CD8-positive, alpha-beta memory T cell (primary cell): Measurements from ENCODE around the gene CPSF3. TPM values are rescaled to one million over a fixed set of nuclear protein-coding genes. Genes with fewer than 3 reads are reported as not detected.

ENCODE experiments used
- CTCF ChIA-PET: fragments of 350-600 bp; sonication (Branson Sonifier 250); formaldehyde crosslinking; loops from one replicate; lab custom pipeline; 2021; ENCODE audit warnings: antibody characterized with exemption; lab: Charles Lee
- POLR2A ChIA-PET: fragments of 350-600 bp; sonication (Branson Sonifier 250); formaldehyde crosslinking; loops from one replicate; lab custom pipeline; 2021; ENCODE audit warnings: antibody characterized with exemption; lab: Charles Lee
- DNase-seq, 5 donors: peaks; one replicate each; pipeline versions ENCODE4 v3.0.0 to v3.0.0-alpha.2; 2020 to 2022; ENCODE audit warnings: mixed read lengths in 1 of 5
- H3K27ac ChIP-seq: one replicate; pipeline ENCODE4 v1.7.0; 2013; ENCODE audit warnings: low read depth, mild to moderate bottlenecking, low read length, moderate library complexity
- H3K27me3 ChIP-seq: 2 replicates; pipeline ENCODE4 v1.7.0; 2013; ENCODE audit warnings: low read length, mild to moderate bottlenecking; ENCODE audit not compliant: insufficient read depth, poor library complexity, severe bottlenecking
- H3K36me3 ChIP-seq: 2 replicates; pipeline ENCODE4 v1.7.0; 2013; ENCODE audit warnings: mild to moderate bottlenecking, low read length, moderate library complexity; ENCODE audit not compliant: insufficient read depth
- H3K4me1 ChIP-seq: 2 replicates; pipeline ENCODE4 v1.7.0; 2013; ENCODE audit warnings: mild to moderate bottlenecking, low read length, moderate library complexity; ENCODE audit not compliant: insufficient read depth
- H3K4me3 ChIP-seq: 2 replicates; pipeline ENCODE4 v1.7.0; 2013; ENCODE audit warnings: mild to moderate bottlenecking, low read length
- H3K9me3 ChIP-seq: 2 replicates; pipeline ENCODE4 v1.7.0; 2013; ENCODE audit warnings: mild to moderate bottlenecking, low read length
- H3K27ac Mint-ChIP-seq, 8 donors: one replicate each; pipeline ENCODE4 v1.8.0; 2020 to 2021; ENCODE audit warnings: mixed read lengths in 8 of 8, mild to moderate bottlenecking in 6 of 8, inconsistent platforms in 3 of 8, moderate library complexity in 3 of 8
- H3K27me3 Mint-ChIP-seq, 2 donors: one replicate each; pipeline ENCODE4 v1.8.0; 2020 to 2021; ENCODE audit warnings: mixed read lengths in 2 of 2, mild to moderate bottlenecking in 1 of 2, moderate library complexity in 1 of 2
- H3K36me3 Mint-ChIP-seq, 3 donors: one replicate each; pipeline ENCODE4 v1.8.0; 2020 to 2021; ENCODE audit warnings: mixed read lengths in 3 of 3, inconsistent platforms in 1 of 3, mild to moderate bottlenecking in 1 of 3
- H3K4me1 Mint-ChIP-seq, 3 donors: one replicate each; pipeline ENCODE4 v1.8.0; 2020 to 2021; ENCODE audit warnings: mixed read lengths in 3 of 3, inconsistent platforms in 1 of 3, mild to moderate bottlenecking in 1 of 3
- H3K4me3 Mint-ChIP-seq, 7 donors: one replicate each; pipeline ENCODE4 v1.8.0; 2020 to 2021; ENCODE audit warnings: mixed read lengths in 7 of 7, mild to moderate bottlenecking in 6 of 7, moderate library complexity in 4 of 7, inconsistent platforms in 2 of 7
- H3K9me3 Mint-ChIP-seq, 5 donors: one replicate each; pipeline ENCODE4 v1.8.0; 2020 to 2022; ENCODE audit warnings: mixed read lengths in 5 of 5, mild to moderate bottlenecking in 3 of 5, moderate library complexity in 2 of 5, inconsistent platforms in 1 of 5
- polyA plus RNA-seq: library from polyadenylated mRNA; unstranded; fragments of 300-500 nt; fragmentation: Illumina TruSeq; gene quantifications from one replicate; pipeline ENCODE4 v1.2.3, GENCODE V29; 2021
- total RNA-seq, 2 experiments: library from RNA; stranded (reverse); gene quantifications; one replicate each; pipeline ENCODE4 v1.2.3, GENCODE V29; 2021

Gene CPSF3
- total and polyA plus RNA-seq, 3 experiments from 2014 or later, result 28.6 to 83.9 (median 79.0) TPM

- no peaks in the 10 kb centered on the region for H3K9me3 ChIP-seq
- ChIA-PET POLR2A (interaction anchor here (0.6 to 0.7 kb wide), 2 partner anchors 47 to 132 kb away, joined by 3 to 4 read pairs; partner anchors contain the start of genes CPSF3 and ITGB1BP1), CTCF (no interaction called here)
- Mint-ChIP-seq H3K4me3 (peak overlapping the region in 1 of 7 donors; percentile 12), H3K36me3 (peaks cover under 1 to 31% (median 8%) of the 10 kb centered on the region in 3 donors), H3K9me3 (no peaks in the 10 kb centered on the region), H3K4me1 (peaks cover 14 to 28% (median 21%) of the 10 kb centered on the region in 3 donors), H3K27me3 (no peaks in the 10 kb centered on the region), H3K27ac (no peak overlapping the region)
- H3K27me3 ChIP-seq, result no peaks in the 10 kb centered on the region
- no peaks in the 10 kb centered on the region for H3K36me3 ChIP-seq
- no peak overlapping the region for H3K4me3 ChIP-seq
- DNase-seq, result no peak
- no peak overlapping the region for H3K27ac ChIP-seq
- H3K4me1 ChIP-seq, result peaks cover 22% of the 10 kb centered on the region
Measured at GRCh38 chr2:9471206-9471605, 47.8 kb downstream of the CPSF3 start.

DNA sequence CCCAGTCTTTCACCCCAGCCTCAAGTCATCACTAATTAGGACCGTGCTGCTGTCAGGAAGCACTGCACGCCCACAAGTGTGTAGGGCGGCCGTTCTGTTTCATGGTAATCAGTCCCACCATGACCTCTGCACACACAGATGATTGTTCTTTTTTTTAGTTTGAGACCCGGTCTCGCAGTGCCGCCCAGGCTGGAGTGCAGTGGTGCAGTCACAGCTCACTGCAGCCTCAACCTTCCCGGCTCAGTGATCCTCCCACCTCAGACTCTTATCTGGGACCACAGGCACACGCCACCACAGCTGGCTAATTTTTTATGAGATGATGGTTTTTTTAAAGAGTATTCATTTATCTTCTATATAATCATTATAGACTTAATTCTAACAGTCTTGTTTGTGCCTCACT lies 49.1 kb downstream of the CPSF3 start:
- Mint-ChIP-seq H3K9me3 (no peaks in the 10 kb centered on the region), H3K27ac (peak overlapping the region in 7 of 8 donors; percentile 6 to 93 (median 91)), H3K36me3 (peaks cover 3 to 35% (median 6%) of the 10 kb centered on the region in 3 donors), H3K4me1 (peaks cover 25 to 41% (median 34%) of the 10 kb centered on the region in 3 donors), H3K4me3 (peak overlapping the region in 6 of 7 donors; percentile 82 to 86 (median 84)), H3K27me3 (no peaks in the 10 kb centered on the region)
- ChIA-PET POLR2A (interaction anchor here (3.8 kb wide), 1 partner anchor 49 kb away, joined by 28 read pairs; the partner anchor contains the start of genes CPSF3 and ITGB1BP1), CTCF (interaction anchor here (1.5 to 1.7 kb wide), 3 partner anchors 50 to 326 kb away, joined by 5 to 7 read pairs (median 5); no protein-coding TSS in a partner anchor)
- H3K4me3 ChIP-seq, result no peak overlapping the region
- no peaks in the 10 kb centered on the region for H3K36me3 ChIP-seq
- no peak overlapping the region for H3K27ac ChIP-seq
- no peak for DNase-seq
- peaks cover 34% of the 10 kb centered on the region for H3K4me1 ChIP-seq
- no peaks in the 10 kb centered on the region for H3K9me3 ChIP-seq
- no peaks in the 10 kb centered on the region for H3K27me3 ChIP-seq

- Mint-ChIP-seq H3K27ac (peak overlapping the region; percentile 84 to 98 (median 92)), H3K4me3 (peak overlapping the region; percentile 83 to 93 (median 84)), H3K27me3 (no peaks in the 10 kb centered on the region), H3K4me1 (peaks cover 34 to 51% (median 43%) of the 10 kb centered on the region in 3 donors), H3K36me3 (peaks cover 3 to 33% (median 6%) of the 10 kb centered on the region in 3 donors), H3K9me3 (no peaks in the 10 kb centered on the region)
- peak in 2 of 5 donors; percentile 11 to 53 for DNase-seq
- Histone ChIP-seq H3K4me3 (peak overlapping the region; percentile 42), H3K4me1 (peaks cover 39% of the 10 kb centered on the region), H3K27ac (peak overlapping the region; percentile 90), H3K36me3 (peaks cover 5% of the 10 kb centered on the region), H3K9me3 (no peaks in the 10 kb centered on the region), H3K27me3 (no peaks in the 10 kb centered on the region)
- POLR2A ChIA-PET, result interaction anchor here (0.6 to 3.8 kb wide), 8 partner anchors 9 to 369 kb away, joined by 3 to 28 read pairs (median 6); partner anchors contain the start of genes ADAM17, CPSF3, ITGB1BP1 and TAF1B
- CTCF ChIA-PET, result interaction anchor here (0.7 to 1.7 kb wide), 8 partner anchors 9 to 329 kb away, joined by 3 to 7 read pairs (median 4); partner anchors contain the start of genes ADAM17 and YWHAQ
Measured at GRCh38 chr2:9473308-9473984, 50.0 kb downstream of the CPSF3 start.

GRCh38 chr2:9473985-9474360 lies 50.5 kb downstream of the CPSF3 start:
- peak overlapping the region; percentile 84 to 98 (median 92) for H3K27ac Mint-ChIP-seq
- H3K4me3 Mint-ChIP-seq, result peak overlapping the region; percentile 83 to 93 (median 84)
- POLR2A ChIA-PET, result interaction anchor here (0.6 to 3.8 kb wide), 8 partner anchors 8 to 369 kb away, joined by 3 to 28 read pairs (median 6); partner anchors contain the start of genes ADAM17, CPSF3, ITGB1BP1 and TAF1B
- Histone ChIP-seq H3K4me1 (peaks cover 39% of the 10 kb centered on the region), H3K9me3 (no peaks in the 10 kb centered on the region), H3K4me3 (peak overlapping the region; percentile 42), H3K27ac (peak overlapping the region; percentile 90), H3K36me3 (peaks cover 10% of the 10 kb centered on the region), H3K27me3 (no peaks in the 10 kb centered on the region)
- H3K36me3 Mint-ChIP-seq, result peaks cover 3 to 35% (median 6%) of the 10 kb centered on the region in 3 donors
- no peaks in the 10 kb centered on the region for H3K9me3 Mint-ChIP-seq
- peak; percentile 58 to 87 (median 67) for DNase-seq
- H3K27me3 Mint-ChIP-seq, result no peaks in the 10 kb centered on the region
- CTCF ChIA-PET, result interaction anchor here (0.7 to 1.7 kb wide), 8 partner anchors 8 to 328 kb away, joined by 3 to 7 read pairs (median 4); partner anchors contain the start of genes ADAM17 and YWHAQ
- H3K4me1 Mint-ChIP-seq, result peaks cover 39 to 56% (median 48%) of the 10 kb centered on the region in 3 donors

DNA sequence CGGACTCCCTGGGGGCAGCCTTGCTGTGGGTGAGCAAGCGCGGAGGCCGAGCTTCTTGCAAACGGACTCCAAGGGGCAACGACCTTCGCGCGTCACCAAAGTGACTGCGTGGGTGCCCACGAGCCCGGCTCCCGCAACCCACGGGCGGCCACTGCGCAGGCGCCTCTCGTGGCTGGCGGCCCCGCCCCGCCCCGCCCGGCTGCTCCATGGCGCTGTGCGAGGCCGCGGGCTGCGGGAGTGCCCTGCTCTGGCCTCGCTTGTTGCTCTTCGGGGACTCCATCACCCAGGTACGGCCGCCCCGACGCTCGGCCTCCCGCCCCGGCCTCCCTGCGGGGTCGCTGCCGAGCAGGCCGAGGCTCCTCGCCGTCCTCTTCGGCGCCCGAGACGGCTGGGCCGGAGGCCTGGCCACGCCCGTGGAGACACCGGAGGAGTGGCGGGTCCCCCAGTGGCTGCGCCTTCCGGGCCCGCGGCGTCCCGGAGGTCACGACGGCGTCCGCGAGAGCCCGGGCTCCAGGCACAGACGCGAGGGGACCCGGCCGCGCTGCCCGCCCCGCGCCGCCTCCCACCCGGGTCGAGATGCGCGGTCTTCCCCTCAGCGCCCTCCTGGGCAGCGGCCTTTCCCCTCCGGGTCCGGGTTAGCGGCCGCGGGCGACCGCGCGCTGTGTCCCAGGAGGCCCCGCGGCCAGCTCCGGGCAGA lies 51.1 kb downstream of the CPSF3 start, which contains the start of gene IAH1:
Gene IAH1 (plus strand): TSS at position 191 of the 697 bp plus-strand sequence. CDS start 16 bp downstream, at position 207.
- CTCF ChIA-PET, result interaction anchor here (1.0 to 2.3 kb wide), 6 partner anchors 8 to 324 kb away, joined by 3 to 7 read pairs (median 4); partner anchors contain the start of genes ADAM17 and YWHAQ
- POLR2A ChIA-PET, result interaction anchor here (0.9 to 3.8 kb wide), 6 partner anchors 8 to 368 kb away, joined by 3 to 28 read pairs (median 6); partner anchors contain the start of genes ADAM17, CPSF3, ITGB1BP1 and TAF1B
- Mint-ChIP-seq H3K4me1 (peaks cover 39 to 61% (median 54%) of the 10 kb centered on the region in 3 donors), H3K9me3 (no peaks in the 10 kb centered on the region), H3K4me3 (peak within 1 kb of the TSS; percentile 83 to 93 (median 84)), H3K27me3 (no peaks in the 10 kb centered on the region), H3K36me3 (peaks cover 3 to 38% (median 6%) of the 10 kb centered on the region in 3 donors), H3K27ac (peak within 1 kb of the TSS; percentile 89 to 98 (median 92))
- peak; percentile 71 to 86 (median 75) for DNase-seq
- Histone ChIP-seq H3K27ac (peak within 1 kb of the TSS; percentile 90), H3K9me3 (no peaks in the 10 kb centered on the region), H3K36me3 (peaks cover 13% of the 10 kb centered on the region), H3K4me3 (peak within 1 kb of the TSS; percentile 42), H3K4me1 (peaks cover 39% of the 10 kb centered on the region), H3K27me3 (no peaks in the 10 kb centered on the region)

GRCh38 chr2:9477914-9478313 lies 54.5 kb downstream of the CPSF3 start:
- Histone ChIP-seq H3K27me3 (no peaks in the 10 kb centered on the region), H3K4me3 (no peak overlapping the region), H3K27ac (no peak overlapping the region), H3K9me3 (no peaks in the 10 kb centered on the region), H3K4me1 (peaks cover 38% of the 10 kb centered on the region), H3K36me3 (peaks cover 25% of the 10 kb centered on the region)
- POLR2A ChIA-PET, result no interaction called here
- Mint-ChIP-seq H3K9me3 (no peaks in the 10 kb centered on the region), H3K4me3 (peak overlapping the region in 2 of 7 donors; percentile 19 to 55), H3K36me3 (peaks cover 3 to 64% (median 6%) of the 10 kb centered on the region in 3 donors), H3K4me1 (peaks cover 42 to 68% (median 61%) of the 10 kb centered on the region in 3 donors), H3K27ac (peak overlapping the region in 7 of 8 donors; percentile 25 to 90 (median 54)), H3K27me3 (no peaks in the 10 kb centered on the region)
- no peak for DNase-seq
- CTCF ChIA-PET, result no interaction called here

GRCh38 chr2:9478526-9478925 lies 55.1 kb downstream of the CPSF3 start:
- Histone ChIP-seq H3K4me1 (peaks cover 31% of the 10 kb centered on the region), H3K4me3 (no peak overlapping the region), H3K27ac (no peak overlapping the region), H3K36me3 (peaks cover 28% of the 10 kb centered on the region), H3K9me3 (no peaks in the 10 kb centered on the region), H3K27me3 (no peaks in the 10 kb centered on the region)
- Mint-ChIP-seq H3K36me3 (peaks cover 3 to 68% (median 5%) of the 10 kb centered on the region in 3 donors), H3K4me1 (peaks cover 40 to 61% (median 55%) of the 10 kb centered on the region in 3 donors), H3K27me3 (no peaks in the 10 kb centered on the region), H3K9me3 (no peaks in the 10 kb centered on the region), H3K4me3 (peak overlapping the region in 2 of 7 donors; percentile 55 to 83), H3K27ac (peak overlapping the region in 7 of 8 donors; percentile 25 to 90 (median 74))
- ChIA-PET POLR2A (no interaction called here), CTCF (no interaction called here)
- no peak for DNase-seq
